Mammary epithelial cell (primary cell): ENCODE data around the gene RBM34.

Experiments used
- CTCF ChIP-seq, 2 donors: IDR thresholded peaks in 1 of 2; conservative IDR thresholded peaks in 1 of 2; 2 replicates each; pipeline ENCODE4 v1.5.1; 2011 to 2012; ENCODE audit warnings: inconsistent platforms in 2 of 2, low read length in 2 of 2, mild to moderate bottlenecking in 2 of 2, control low read depth in 1 of 2, low read depth in 1 of 2; ENCODE audit not compliant: insufficient read depth in 1 of 2; ENCODE audit errors: extremely low read depth in 1 of 2
- EZH2 ChIP-seq: IDR thresholded peaks from 2 replicates; pipeline ENCODE4 v1.6.1; 2012; ENCODE audit warnings: low read length, inconsistent platforms, borderline replicate concordance

GRCh38 chr1:235127203-235127602, 33.8 kb downstream of the RBM34 start:
- TF ChIP-seq CTCF (conservative IDR thresholded peaks at IDR 0.05 in 1 of 2, IDR thresholded peaks at IDR 0.05 in 1 of 2; ENCODE audit: extremely low read depth in 1 of 2, insufficient read depth in 1 of 2, low read depth in 1 of 2, low read length in 2 of 2) = no peak
- no peak for TF ChIP-seq EZH2
